Measurements from ENCODE around the gene CENPO.
"Not testable (repeated sequence)": the region's sequence is repeated elsewhere in the genome, so short reads cannot be mapped to it uniquely, and the experiment has no call there.

CENPO gene

GRCh38 chr2:24788816-24789215 is 4.4 kb upstream of the CENPO start:
- no peak for DNase-seq (ENCODE audit: low read depth in 2 of 2)

DNA sequence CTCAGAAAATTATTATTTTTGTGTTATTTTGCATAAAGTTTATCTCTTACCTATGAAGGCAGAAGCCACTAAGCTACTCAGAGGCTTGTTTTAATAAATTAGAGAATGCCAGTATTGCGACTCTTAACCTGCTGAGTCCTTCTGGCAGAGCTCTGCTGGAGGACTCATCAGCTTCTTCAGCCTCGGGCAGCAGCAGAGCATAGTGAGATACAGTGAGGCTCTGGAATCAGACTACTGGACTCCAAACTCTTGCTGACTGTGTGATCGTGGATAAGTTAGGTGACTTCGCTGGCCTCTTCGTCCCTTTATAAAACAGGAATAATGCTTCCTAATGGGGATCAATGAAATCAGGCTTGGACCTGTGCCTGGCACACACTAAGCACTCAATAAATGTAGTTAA is 1.8 kb upstream of the CENPO start:
- no peak for DNase-seq (ENCODE audit: low read depth in 2 of 2)

DNA sequence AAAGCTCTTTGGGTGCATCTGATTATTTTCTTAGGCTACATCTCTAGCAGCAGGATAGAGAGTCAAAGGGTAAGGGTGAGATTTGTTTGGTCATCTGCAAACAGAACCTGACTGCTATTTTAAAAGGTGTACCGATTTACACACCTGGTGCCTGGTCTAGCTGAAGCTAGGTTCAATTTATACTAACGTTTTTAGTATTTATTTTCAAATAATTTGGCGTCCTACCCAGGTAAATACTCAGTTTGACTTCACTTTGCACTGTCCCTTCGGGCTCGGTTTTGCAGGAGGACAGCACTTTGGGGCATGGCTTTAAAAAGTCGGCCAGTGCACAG is 717 bp upstream of the CENPO start:
- DNase-seq (ENCODE audit: low read depth in 2 of 2): no peak

DNA sequence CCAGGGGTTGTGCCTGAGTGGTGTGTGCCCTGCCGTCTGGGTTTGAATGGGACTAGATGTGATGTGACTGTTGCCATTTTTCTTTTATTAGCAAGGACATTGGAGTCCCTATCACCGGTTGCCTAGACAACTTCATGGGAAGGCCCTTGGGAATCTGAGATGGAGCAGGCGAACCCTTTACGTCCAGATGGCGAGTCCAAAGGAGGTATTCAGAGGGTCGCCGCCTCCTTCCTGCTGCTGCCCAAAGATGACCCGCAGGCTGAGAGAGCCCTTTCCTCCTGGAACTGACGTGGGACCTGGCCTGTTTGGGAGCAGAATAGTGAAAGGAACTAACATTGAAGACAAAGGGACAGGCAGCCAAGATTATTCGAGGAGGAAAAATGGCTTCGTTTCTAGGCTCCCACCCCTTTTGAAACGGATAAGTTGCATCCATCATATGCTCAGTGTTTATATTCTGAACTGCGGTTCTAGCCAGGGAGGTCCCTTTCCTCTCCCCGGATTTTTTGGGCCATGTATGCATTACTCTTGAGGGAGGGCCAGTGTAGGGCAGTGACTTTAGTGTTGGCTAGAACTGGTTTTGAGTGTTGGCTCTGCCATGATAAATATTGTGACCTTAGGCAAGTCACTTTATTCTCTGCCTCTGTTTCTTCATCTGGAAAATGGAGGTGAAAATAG is 673 bp downstream of the CENPO start:
- no peak for DNase-seq (ENCODE audit: low read depth in 2 of 2)

GRCh38 chr2:24797644-24798043 is 4.4 kb downstream of the CENPO start:
- DNase-seq (ENCODE audit: low read depth in 2 of 2): no peak

DNA sequence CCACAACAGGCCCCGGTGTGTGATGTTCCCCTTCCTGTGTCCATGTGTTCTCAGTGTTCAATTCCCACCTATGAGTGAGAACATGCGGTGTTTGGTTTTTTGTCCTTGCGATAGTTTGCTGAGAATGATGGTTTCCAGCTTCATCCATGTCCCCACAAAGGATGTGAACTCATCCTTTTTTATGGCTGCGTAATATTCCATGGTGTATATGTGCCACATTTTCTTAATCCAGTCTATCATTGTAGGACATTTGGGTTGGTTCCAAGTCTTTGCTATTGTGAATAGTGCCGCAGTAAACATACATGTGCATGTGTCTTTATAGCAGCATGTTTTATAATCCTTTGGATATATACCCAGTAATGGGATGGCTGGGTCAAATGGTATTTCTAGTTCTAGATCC is 7.3 kb downstream of the CENPO start:
- not testable (repeated sequence) for DNase-seq (ENCODE audit: low read depth in 2 of 2)

- DNase-seq (ENCODE audit: low read depth in 2 of 2): not testable (repeated sequence)
These were observed 12.8 kb downstream of the CENPO start for GRCh38 chr2:24805811-24806660.

- DNase-seq (ENCODE audit: low read depth in 2 of 2): no peak
These were observed 13.4 kb downstream of the CENPO start for GRCh38 chr2:24806661-24807036.

GRCh38 chr2:24809316-24810007 is 16.2 kb downstream of the CENPO start:
- DNase-seq (ENCODE audit: low read depth in 2 of 2): no peak

DNA sequence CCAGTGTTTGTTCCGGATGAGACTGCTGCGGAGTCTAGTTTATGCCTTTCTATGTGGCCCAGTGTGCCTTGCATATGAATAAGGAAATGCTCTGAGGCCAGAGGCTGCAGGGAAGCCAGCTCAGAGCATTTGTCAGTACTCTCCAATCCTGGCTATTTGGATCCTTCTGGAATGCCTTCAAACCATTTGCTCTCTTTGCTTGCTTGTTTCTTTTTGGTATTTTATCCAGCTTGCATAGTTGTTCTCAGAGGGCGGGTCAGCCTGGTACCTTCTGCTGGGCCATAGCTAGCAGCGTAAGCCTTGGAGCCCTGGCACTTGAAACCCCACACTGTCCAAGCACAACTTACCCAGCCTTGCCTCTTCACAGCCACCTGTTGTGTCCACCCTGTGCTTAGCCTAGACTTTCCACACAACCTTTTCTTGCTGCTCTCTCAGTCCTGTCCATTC is 20.5 kb downstream of the CENPO start:
- no peak for DNase-seq (ENCODE audit: low read depth in 2 of 2)

- DNase-seq (ENCODE audit: low read depth in 2 of 2): no peak
These were observed 21.3 kb downstream of the CENPO start for GRCh38 chr2:24814516-24814915.

DNA sequence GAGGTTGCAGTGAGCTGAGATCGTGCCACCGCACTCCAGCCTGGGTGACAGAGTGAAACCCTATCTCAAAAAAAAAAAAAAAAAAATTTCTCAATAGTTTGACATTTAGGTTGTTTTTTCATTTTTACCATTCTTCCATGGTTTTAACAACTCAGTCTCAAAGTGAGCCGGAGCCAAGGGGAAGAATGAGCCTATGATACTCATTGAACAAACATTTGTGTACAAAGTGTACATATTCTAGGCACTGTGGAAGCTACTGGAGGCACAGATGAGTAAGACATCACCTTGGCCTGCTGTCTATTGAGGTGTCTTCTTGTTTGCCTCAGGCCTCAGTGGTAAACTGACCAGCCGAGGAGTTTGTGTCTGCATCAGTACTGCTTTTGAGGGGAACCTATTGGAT is 21.9 kb downstream of the CENPO start:
- DNase-seq (ENCODE audit: low read depth in 2 of 2): no peak

DNA sequence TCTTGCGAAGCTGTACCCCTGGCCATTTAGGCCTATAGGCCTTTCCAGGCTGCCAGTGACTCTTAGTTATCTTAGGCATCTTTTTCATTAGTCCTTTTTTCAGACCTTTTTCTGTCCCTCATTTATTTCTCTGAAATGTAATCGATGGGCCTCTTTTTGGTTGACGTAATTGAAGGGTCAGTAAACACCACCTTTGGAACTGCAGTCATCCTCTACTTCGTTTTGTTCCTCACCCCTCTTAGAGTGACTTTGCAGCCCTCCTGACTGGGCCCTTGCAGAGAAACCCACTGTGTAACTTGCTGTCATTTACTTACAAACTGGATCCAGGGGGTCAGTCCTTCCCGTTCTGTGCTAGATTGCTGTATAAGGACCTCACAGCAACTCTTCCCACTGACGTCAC is 23.2 kb downstream of the CENPO start:
- no peak for DNase-seq (ENCODE audit: low read depth in 2 of 2)

GRCh38 chr2:24816884-24817283 is 23.7 kb downstream of the CENPO start:
- DNase-seq (ENCODE audit: low read depth in 2 of 2): no peak

GRCh38 chr2:24818721-24819167 is 25.5 kb downstream of the CENPO start:
- DNase-seq (ENCODE audit: low read depth in 2 of 2): no peak

GRCh38 chr2:24819442-24820174 is 26.4 kb downstream of the CENPO start:
- no peak for DNase-seq (ENCODE audit: low read depth in 2 of 2)

- DNase-seq (ENCODE audit: low read depth in 2 of 2): no peak
These were observed 26.9 kb downstream of the CENPO start for GRCh38 chr2:24820175-24820513.

DNA sequence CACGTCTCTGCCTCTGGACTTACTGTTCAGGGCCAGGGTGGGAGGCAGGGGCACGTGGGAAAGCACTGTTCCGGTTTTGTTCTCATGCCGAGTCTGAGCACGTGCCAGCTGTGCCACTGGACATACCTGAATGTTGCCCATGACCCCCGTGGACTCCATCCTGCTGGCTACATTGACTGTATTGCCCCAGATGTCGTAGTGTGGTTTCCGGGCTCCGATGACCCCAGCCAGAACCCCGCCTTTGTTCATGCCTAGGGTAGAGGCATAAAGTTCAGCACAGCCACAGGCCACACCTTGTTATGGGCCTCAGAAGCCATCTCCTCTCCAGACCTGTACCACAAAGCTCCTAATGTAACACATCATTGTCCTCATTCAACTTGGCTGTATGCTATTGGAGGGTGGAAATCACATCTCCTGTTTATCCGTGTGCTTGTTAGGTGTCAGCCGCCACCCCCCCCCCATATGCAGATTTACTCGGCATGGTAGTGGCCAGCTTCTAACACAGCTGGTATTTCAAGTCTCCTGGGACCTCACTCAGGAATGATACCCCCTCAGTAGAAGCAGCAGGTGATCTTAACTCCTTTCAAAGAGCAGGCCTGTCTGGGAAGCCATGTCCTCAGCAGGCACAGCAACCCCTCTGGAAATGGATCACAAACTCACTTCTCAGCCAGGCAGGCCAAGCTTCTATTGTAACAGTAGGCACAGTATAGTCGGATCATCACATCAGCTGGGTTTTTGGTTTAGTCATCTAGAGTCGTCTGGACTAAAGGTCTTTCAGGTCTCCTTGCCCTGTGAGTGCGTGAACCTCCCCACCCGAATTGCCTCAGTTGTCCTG is 27.6 kb downstream of the CENPO start:
- DNase-seq (ENCODE audit: low read depth in 2 of 2): no peak

DNA sequence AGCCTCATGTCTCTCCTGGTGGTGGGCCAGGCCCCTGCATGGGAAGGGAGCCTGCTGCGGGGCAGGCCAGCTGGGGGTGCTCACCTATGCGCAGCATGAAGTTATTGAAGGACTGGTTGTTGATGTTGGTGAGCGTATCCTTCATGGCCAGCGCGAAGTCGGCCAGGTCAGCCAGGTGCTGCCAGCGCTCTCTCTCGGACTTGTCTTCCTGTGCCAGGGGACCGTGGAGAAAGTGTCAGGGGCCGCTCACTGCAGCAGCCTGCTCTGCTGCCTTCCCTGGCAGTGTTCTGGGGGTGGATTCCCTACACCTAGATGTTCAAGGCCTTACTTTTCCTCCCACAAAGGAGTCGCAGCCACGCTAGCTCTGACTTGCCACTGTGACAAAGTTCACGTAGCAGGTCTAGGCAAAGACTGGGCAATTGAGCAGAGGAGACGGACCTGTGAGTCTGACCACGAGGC is 28.2 kb downstream of the CENPO start:
- DNase-seq (ENCODE audit: low read depth in 2 of 2): no peak

- DNase-seq (ENCODE audit: low read depth in 2 of 2): no peak
These were observed 29.0 kb downstream of the CENPO start for GRCh38 chr2:24822049-24822706.
